GM21786 (cell line): ENCODE data around the gene PRR29.

Source experiments
- ATAC-seq: cut with Tn5 transposase; IDR thresholded peaks from one replicate; pipeline ENCODE4 v1.9.1; 2021; ENCODE audit not compliant: unreplicated experiment

Gene PRR29

GRCh38 chr17:64039106-64039400 lies 40.9 kb downstream of the PRR29 start:
- ATAC-seq: no peak

GRCh38 chr17:64040206-64040605 lies 42.1 kb downstream of the PRR29 start:
- ATAC-seq: no peak

- ATAC-seq: no peak
Observed at GRCh38 chr17:64041912-64042311, 43.8 kb downstream of the PRR29 start.

GRCh38 chr17:64042700-64043485 lies 44.7 kb downstream of the PRR29 start:
- ATAC-seq: no peak

- no peak for ATAC-seq
Observed at GRCh38 chr17:64045176-64045575, 47.0 kb downstream of the PRR29 start.

GRCh38 chr17:64048805-64049204 lies 50.7 kb downstream of the PRR29 start:
- ATAC-seq: no peak

- ATAC-seq: no peak
Observed at GRCh38 chr17:64051153-64051552, 53.0 kb downstream of the PRR29 start.

GRCh38 chr17:64053101-64053500 lies 55.0 kb downstream of the PRR29 start:
- no peak for ATAC-seq
